SK-N-SH (cell line): ENCODE measurements around the gene PIP5K1C.

Experiments
- EP300 ChIP-seq, 2 experiments: IDR thresholded peaks; 2 replicates each; pipeline versions ENCODE4 v1.4.0 to v1.6.1; 2012; ENCODE audit warnings: borderline replicate concordance in 1 of 2, low read depth in 1 of 2, low read length in 1 of 2
- FOXJ3 ChIP-seq: sonication (generic); formaldehyde crosslinking; IDR thresholded peaks from 2 replicates; pipeline ENCODE4 v1.5.1; 2020; ENCODE audit warnings: mild to moderate bottlenecking, missing genetic modification reagents
- FOXM1 ChIP-seq: IDR thresholded peaks from 2 replicates; pipeline ENCODE4 v1.4.0; 2012; ENCODE audit warnings: low read depth, mild to moderate bottlenecking
- RAD21 ChIP-seq: IDR thresholded peaks from 2 replicates; pipeline ENCODE4 v1.6.1; 2012; ENCODE audit warnings: mild to moderate bottlenecking, low read length
- RCOR1 ChIP-seq: fragments of 150-350 bp; IDR thresholded peaks from 2 replicates; pipeline ENCODE4 v1.6.1; 2017; ENCODE audit warnings: antibody characterized with exemption, low read length
- SMC3 ChIP-seq: IDR thresholded peaks from 2 replicates; pipeline ENCODE4 v1.6.1; 2012; ENCODE audit warnings: low read depth, low read length, improper control_type of control experiment
- TAF1 ChIP-seq: IDR thresholded peaks from 2 replicates; pipeline ENCODE4 v1.6.1; 2012; ENCODE audit warnings: low read depth, mild to moderate bottlenecking, low read length, moderate library complexity, borderline replicate concordance
- YY1 ChIP-seq: IDR thresholded peaks from 2 replicates; pipeline ENCODE4 v1.4.0; 2012; ENCODE audit warnings: low read depth, mild to moderate bottlenecking
- TF ChIP-seq, protein P1 (sequence below): fragments of 200-600 bp; sonication (generic); IDR thresholded peaks from 2 replicates; pipeline ENCODE4 v1.6.1; 2017; ENCODE audit warnings: antibody characterized with exemption, mild to moderate bottlenecking, moderate library complexity
- TF ChIP-seq, protein P2 (sequence below): IDR thresholded peaks from 2 replicates; pipeline ENCODE4 v1.6.1; 2012; ENCODE audit warnings: mild to moderate bottlenecking, low read depth, low read length, moderate library complexity

GRCh38 chr19:3679138-3679537 lies 21.1 kb downstream of the PIP5K1C start:
- TF ChIP-seq, protein P1, sequence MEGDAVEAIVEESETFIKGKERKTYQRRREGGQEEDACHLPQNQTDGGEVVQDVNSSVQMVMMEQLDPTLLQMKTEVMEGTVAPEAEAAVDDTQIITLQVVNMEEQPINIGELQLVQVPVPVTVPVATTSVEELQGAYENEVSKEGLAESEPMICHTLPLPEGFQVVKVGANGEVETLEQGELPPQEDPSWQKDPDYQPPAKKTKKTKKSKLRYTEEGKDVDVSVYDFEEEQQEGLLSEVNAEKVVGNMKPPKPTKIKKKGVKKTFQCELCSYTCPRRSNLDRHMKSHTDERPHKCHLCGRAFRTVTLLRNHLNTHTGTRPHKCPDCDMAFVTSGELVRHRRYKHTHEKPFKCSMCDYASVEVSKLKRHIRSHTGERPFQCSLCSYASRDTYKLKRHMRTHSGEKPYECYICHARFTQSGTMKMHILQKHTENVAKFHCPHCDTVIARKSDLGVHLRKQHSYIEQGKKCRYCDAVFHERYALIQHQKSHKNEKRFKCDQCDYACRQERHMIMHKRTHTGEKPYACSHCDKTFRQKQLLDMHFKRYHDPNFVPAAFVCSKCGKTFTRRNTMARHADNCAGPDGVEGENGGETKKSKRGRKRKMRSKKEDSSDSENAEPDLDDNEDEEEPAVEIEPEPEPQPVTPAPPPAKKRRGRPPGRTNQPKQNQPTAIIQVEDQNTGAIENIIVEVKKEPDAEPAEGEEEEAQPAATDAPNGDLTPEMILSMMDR, result no peak
- TF ChIP-seq RCOR1 (no peak), TAF1 (no peak), FOXJ3 (CRISPR knock-in tag) (no peak), EP300 (IDR thresholded peaks at IDR 0.05; ENCODE audit: borderline replicate concordance in 1 of 2, low read depth in 1 of 2, low read length in 1 of 2) (no peak), RAD21 (no peak), YY1 (no peak), FOXM1 (no peak), SMC3 (no peak)
- TF ChIP-seq, protein P2, sequence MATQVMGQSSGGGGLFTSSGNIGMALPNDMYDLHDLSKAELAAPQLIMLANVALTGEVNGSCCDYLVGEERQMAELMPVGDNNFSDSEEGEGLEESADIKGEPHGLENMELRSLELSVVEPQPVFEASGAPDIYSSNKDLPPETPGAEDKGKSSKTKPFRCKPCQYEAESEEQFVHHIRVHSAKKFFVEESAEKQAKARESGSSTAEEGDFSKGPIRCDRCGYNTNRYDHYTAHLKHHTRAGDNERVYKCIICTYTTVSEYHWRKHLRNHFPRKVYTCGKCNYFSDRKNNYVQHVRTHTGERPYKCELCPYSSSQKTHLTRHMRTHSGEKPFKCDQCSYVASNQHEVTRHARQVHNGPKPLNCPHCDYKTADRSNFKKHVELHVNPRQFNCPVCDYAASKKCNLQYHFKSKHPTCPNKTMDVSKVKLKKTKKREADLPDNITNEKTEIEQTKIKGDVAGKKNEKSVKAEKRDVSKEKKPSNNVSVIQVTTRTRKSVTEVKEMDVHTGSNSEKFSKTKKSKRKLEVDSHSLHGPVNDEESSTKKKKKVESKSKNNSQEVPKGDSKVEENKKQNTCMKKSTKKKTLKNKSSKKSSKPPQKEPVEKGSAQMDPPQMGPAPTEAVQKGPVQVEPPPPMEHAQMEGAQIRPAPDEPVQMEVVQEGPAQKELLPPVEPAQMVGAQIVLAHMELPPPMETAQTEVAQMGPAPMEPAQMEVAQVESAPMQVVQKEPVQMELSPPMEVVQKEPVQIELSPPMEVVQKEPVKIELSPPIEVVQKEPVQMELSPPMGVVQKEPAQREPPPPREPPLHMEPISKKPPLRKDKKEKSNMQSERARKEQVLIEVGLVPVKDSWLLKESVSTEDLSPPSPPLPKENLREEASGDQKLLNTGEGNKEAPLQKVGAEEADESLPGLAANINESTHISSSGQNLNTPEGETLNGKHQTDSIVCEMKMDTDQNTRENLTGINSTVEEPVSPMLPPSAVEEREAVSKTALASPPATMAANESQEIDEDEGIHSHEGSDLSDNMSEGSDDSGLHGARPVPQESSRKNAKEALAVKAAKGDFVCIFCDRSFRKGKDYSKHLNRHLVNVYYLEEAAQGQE, result no peak
